Measurements from ENCODE around the gene TGFB2.
"Not testable (repeated sequence)": the region's sequence is repeated elsewhere in the genome, so short reads cannot be mapped to it uniquely, and the experiment has no call there.

Gene TGFB2

DNA sequence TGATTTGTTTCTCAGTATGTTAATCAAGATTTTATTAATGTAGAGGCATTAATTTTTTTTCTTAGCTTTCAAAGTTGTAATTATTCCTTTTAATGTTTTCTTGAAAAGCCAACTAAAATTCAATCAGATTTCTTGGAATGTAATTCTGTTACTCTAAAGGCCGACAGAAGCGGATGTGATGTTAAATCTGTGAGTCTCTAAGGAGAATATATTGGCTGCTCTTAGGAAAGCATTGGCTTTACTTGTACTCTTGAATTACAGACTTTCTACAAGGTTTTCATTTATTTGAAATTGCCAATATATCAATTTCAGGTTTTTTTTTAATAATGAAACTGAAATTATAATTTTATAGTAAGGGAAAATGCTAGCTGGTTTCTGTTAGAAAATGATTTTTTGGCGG, 30.8 kb upstream of the TGFB2 start:
- H3K4me3 Mint-ChIP-seq, result no peak overlapping the region
- peaks cover 9% of the 10 kb centered on the region for H3K36me3 Mint-ChIP-seq (ENCODE audit: insufficient read depth)
- DNase-seq (ENCODE audit: low spot score in 2 of 2) (no peak), ATAC-seq (replicated peaks; ENCODE audit: extremely low read depth, poor library complexity, severe bottlenecking) (no peak)
- H3K4me1 Mint-ChIP-seq, result no peaks in the 10 kb centered on the region
- no peak overlapping the region for H3K27ac Mint-ChIP-seq (ENCODE audit: low read depth)
- no peaks in the 10 kb centered on the region for H3K9me3 Mint-ChIP-seq
- H3K27me3 Mint-ChIP-seq, result no peaks in the 10 kb centered on the region

DNA sequence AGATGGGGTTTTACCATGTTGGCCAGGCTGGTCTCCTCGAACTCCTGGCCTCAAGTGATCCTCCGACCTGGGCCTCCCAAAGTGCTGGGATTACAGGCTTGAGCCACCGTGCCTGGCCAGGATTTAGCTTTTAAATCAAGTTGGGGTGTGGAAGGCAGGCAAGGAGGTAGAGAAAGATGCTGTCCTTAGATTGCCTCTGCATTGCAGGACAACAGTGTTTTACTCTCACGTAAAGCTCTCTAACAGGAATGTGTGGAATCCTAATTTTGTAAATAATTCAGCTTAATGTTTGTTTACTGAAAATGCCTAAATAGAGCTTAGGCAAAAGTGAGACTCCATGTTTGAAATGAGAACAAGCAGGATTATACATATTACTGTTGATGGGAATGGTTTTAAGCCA, 29.5 kb upstream of the TGFB2 start:
- no peak overlapping the region for H3K4me3 Mint-ChIP-seq
- H3K27ac Mint-ChIP-seq (ENCODE audit: low read depth), result no peak overlapping the region
- ATAC-seq (replicated peaks; ENCODE audit: extremely low read depth, poor library complexity, severe bottlenecking) (no peak), DNase-seq (ENCODE audit: low spot score in 2 of 2) (no peak)
- no peaks in the 10 kb centered on the region for H3K4me1 Mint-ChIP-seq
- no peaks in the 10 kb centered on the region for H3K27me3 Mint-ChIP-seq
- H3K36me3 Mint-ChIP-seq (ENCODE audit: insufficient read depth), result peaks cover 12% of the 10 kb centered on the region
- no peaks in the 10 kb centered on the region for H3K9me3 Mint-ChIP-seq

DNA sequence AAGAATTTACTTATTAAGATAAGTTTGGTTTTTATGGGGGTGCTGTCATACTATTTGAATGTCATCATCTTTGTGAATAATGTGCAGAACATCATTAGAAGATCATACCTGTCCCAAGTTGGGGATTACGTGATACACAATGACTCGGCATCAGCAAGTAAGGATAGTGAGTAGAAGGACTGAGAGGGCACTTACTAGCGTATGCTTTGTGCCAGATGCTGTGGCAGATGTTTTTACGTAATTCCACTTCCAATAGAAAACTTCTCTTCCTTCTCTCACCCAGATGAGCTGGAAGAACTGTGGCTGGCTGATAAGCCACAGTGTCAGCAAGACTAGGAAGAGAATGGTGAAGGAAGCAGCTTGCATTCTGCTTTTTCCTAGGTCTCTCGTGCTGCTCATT, 28.1 kb upstream of the TGFB2 start:
- H3K27me3 Mint-ChIP-seq, result no peaks in the 10 kb centered on the region
- no peaks in the 10 kb centered on the region for H3K9me3 Mint-ChIP-seq
- DNase-seq (ENCODE audit: low spot score in 2 of 2) (no peak), ATAC-seq (replicated peaks; ENCODE audit: extremely low read depth, poor library complexity, severe bottlenecking) (no peak)
- no peak overlapping the region for H3K27ac Mint-ChIP-seq (ENCODE audit: low read depth)
- peaks cover 7% of the 10 kb centered on the region for H3K36me3 Mint-ChIP-seq (ENCODE audit: insufficient read depth)
- H3K4me1 Mint-ChIP-seq, result no peaks in the 10 kb centered on the region
- H3K4me3 Mint-ChIP-seq, result no peak overlapping the region

DNA sequence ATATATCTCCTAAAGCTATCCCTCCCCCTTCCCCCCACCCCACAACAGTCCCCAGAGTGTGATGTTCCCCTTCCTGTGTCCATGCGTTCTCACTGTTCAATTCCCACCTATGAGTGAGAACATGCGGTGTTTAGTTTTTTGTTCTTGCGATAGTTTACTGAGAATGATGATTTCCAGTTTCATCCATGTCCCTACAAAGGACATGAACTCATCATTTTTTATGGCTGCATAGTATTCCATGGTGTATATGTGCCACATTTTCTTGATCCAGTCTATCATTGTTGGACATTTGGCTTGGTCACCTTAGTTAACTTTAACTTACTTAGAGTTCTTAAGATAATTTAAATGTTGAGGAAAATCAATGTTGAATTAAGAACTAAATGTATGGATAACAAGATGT, 25.0 kb upstream of the TGFB2 start:
- not testable (repeated sequence) for H3K27me3 Mint-ChIP-seq; H3K4me3 Mint-ChIP-seq; ATAC-seq (replicated peaks; ENCODE audit: extremely low read depth, poor library complexity, severe bottlenecking); H3K9me3 Mint-ChIP-seq; DNase-seq (ENCODE audit: low spot score in 2 of 2); H3K4me1 Mint-ChIP-seq; H3K27ac Mint-ChIP-seq (ENCODE audit: low read depth)
- H3K36me3 Mint-ChIP-seq (ENCODE audit: insufficient read depth), result peaks cover 12% of the 10 kb centered on the region

DNA sequence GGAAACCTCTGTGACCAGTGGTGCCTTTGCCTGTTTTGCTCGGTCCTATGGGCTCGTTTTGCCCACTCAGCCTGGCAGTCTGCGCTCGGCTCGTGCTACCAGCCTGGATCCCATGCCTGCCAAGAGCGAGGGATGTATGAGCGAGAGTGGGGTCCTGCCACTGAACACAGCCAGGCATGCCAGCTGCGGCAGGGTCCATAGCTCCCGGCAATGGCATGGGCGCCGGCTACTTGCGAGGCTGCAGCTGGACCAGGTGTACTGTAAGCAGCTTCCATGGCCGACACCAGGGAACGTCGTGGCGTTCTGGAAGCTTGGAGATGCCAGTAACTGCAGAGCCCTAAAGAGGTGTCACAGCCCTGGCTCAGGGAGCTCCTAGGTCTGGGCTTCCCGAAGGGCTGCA, 22.4 kb upstream of the TGFB2 start:
- Mint-ChIP-seq H3K36me3 (ENCODE audit: insufficient read depth) (peaks cover 10% of the 10 kb centered on the region), H3K27ac (ENCODE audit: low read depth) (no peak overlapping the region), H3K9me3 (no peaks in the 10 kb centered on the region), H3K4me1 (no peaks in the 10 kb centered on the region), H3K4me3 (no peak overlapping the region), H3K27me3 (no peaks in the 10 kb centered on the region)
- no peak for ATAC-seq (replicated peaks; ENCODE audit: extremely low read depth, poor library complexity, severe bottlenecking)
- DNase-seq (ENCODE audit: low spot score in 2 of 2), result no peak

DNA sequence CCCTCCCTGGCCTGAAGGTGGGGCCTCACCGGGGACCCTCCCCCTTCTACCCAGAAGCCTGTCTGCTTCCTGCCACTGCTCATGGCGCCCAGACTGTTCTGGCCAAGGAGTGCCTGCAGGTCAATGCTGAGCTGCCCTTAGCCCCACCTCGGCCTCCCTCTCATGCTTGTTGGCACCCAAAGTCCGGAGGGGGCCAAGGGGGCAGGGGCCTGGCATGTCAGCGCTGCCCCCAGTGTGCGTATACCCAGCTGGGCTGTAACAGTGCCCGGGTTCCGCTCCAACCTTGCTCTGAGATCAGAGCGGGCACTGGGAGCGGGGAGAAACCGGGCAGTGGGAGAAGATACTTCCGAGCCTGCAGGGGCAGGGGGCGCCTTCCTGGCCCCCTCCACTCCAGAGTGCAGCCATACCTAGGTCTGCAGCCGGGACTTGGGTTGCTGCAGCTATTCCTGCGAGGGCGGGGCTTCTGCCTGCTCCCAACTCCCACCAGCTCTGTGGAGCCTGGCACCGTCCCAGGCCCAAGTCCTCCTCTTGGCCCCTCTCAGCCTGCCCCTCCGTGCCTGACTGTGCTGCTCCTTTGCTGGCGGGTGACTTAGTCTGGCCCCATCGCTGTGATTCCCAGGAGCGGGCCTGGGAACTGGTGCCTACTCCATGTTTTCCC, 21.4 kb upstream of the TGFB2 start:
- DNase-seq (ENCODE audit: low spot score in 2 of 2) (no peak), ATAC-seq (replicated peaks; ENCODE audit: extremely low read depth, poor library complexity, severe bottlenecking) (no peak)
- H3K27me3 Mint-ChIP-seq, result no peaks in the 10 kb centered on the region
- no peaks in the 10 kb centered on the region for H3K9me3 Mint-ChIP-seq
- peaks cover 12% of the 10 kb centered on the region for H3K36me3 Mint-ChIP-seq (ENCODE audit: insufficient read depth)
- H3K4me3 Mint-ChIP-seq, result no peak overlapping the region
- H3K4me1 Mint-ChIP-seq, result no peaks in the 10 kb centered on the region
- H3K27ac Mint-ChIP-seq (ENCODE audit: low read depth), result no peak overlapping the region

DNA sequence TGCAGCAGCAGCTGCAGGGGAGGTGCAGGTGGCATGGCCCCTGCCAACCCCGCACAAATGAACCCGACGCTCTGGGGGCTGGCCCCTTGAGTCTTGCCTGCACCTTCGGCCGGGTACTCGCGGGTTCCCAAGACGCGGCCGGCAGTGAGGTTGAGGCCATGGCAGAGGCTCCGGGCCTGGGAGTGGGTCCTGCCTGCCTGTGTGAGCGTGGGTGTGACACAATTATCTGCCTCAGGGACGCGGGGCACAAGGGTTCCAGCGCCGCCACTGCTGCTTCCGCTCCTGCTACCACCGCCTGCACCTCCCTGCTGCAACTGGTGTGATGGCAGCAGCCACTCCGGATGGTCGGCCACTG, 20.9 kb upstream of the TGFB2 start:
- Mint-ChIP-seq H3K27me3 (no peaks in the 10 kb centered on the region), H3K9me3 (no peaks in the 10 kb centered on the region), H3K27ac (ENCODE audit: low read depth) (no peak overlapping the region), H3K4me1 (no peaks in the 10 kb centered on the region), H3K4me3 (no peak overlapping the region), H3K36me3 (ENCODE audit: insufficient read depth) (peaks cover 12% of the 10 kb centered on the region)
- ATAC-seq (replicated peaks; ENCODE audit: extremely low read depth, poor library complexity, severe bottlenecking), result no peak
- no peak for DNase-seq (ENCODE audit: low spot score in 2 of 2)

DNA sequence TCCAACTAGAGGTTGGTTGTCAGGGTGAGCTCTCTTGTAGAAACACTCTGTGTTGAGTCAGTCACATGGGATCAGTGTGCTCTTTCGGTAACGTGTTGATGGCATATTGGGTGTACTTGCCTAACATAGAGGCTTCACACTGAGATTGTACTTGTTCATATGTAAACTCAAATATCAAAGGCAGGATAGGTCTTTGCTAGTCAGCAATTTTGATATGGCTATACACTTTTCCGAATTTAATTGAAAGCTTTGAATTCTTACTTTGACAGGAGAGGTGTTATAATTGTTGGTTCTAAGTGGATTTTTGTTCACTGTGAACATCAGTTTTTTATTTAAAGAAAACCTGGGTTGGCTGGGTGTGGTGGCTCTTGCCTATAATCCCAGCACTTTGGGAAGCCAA, 16.4 kb upstream of the TGFB2 start:
- Mint-ChIP-seq H3K4me3 (no peak overlapping the region), H3K36me3 (ENCODE audit: insufficient read depth) (peaks cover 16% of the 10 kb centered on the region), H3K4me1 (no peaks in the 10 kb centered on the region), H3K27ac (ENCODE audit: low read depth) (no peak overlapping the region), H3K9me3 (no peaks in the 10 kb centered on the region), H3K27me3 (no peaks in the 10 kb centered on the region)
- no peak for ATAC-seq (replicated peaks; ENCODE audit: extremely low read depth, poor library complexity, severe bottlenecking)
- no peak for DNase-seq (ENCODE audit: low spot score in 2 of 2)

DNA sequence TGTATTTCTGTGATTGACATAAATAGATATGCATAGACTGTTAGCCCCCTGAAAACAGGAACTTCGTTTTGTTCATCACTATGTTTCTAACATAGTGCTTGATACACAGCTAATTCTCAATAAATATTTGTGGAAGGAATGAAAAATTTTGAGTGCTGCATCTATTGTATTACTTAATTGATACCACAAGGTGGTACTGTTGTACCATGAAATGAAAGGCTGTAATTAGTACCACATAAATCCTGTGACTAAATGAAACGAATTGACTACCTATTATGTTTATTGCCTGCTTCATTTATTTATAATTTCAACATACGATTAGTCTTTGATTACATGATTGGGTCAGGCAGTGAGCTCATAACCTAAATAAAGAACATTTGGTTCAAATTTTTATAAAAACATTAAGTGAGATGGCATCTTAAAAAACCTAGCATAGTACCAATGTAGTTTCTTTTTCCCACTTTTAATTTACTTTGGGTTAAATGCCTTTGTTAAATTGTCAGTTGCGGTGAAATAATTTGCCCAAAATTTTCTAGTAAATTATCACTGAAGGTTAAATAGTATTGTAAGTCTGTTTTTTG, 15.0 kb upstream of the TGFB2 start:
- Mint-ChIP-seq H3K27ac (ENCODE audit: low read depth) (no peak overlapping the region), H3K4me3 (no peak overlapping the region), H3K4me1 (no peaks in the 10 kb centered on the region), H3K27me3 (no peaks in the 10 kb centered on the region), H3K36me3 (ENCODE audit: insufficient read depth) (peaks cover 8% of the 10 kb centered on the region), H3K9me3 (no peaks in the 10 kb centered on the region)
- ATAC-seq (replicated peaks; ENCODE audit: extremely low read depth, poor library complexity, severe bottlenecking) (no peak), DNase-seq (ENCODE audit: low spot score in 2 of 2) (no peak)

DNA sequence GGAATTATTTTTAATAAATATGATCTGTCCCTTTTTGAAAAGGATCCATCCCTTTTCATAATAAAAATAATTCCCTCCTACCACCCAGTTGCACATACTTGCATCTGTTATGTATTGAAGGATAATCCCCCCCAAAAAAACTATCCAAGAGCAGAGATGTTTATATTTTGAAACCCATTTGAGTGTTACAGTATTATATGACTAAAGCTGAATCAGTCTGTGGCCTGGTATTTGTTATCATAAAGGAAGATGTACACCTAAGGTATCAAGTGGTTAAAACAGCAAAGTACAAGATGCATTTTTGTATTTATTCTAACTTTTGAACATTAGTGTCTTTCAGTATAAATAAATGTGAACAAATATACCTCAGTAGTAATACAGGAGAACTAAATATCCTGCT, 12.7 kb upstream of the TGFB2 start:
- Mint-ChIP-seq H3K27me3 (no peaks in the 10 kb centered on the region), H3K27ac (ENCODE audit: low read depth) (no peak overlapping the region), H3K9me3 (no peaks in the 10 kb centered on the region), H3K4me3 (no peak overlapping the region), H3K4me1 (no peaks in the 10 kb centered on the region), H3K36me3 (ENCODE audit: insufficient read depth) (peaks cover 8% of the 10 kb centered on the region)
- DNase-seq (ENCODE audit: low spot score in 2 of 2), result no peak
- ATAC-seq (replicated peaks; ENCODE audit: extremely low read depth, poor library complexity, severe bottlenecking), result no peak

DNA sequence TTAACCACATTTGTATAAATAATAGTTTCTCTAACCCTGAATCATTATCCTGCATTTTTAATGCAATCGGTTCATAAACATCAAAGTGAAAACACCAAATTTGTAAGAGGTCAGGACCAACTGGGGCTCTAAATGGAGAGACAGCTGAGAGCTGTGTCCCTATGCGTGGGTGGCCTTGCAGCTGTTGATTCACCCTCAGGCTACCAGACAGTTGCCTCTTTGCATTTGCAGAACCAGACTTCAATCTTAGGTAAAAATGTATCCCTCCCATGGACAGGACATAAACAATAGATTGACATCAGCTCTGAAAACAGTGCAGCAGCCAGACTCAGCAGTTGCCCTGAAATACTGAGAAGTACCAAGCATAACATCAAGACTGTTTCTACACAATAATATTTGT, 8.8 kb upstream of the TGFB2 start:
- DNase-seq (ENCODE audit: low spot score in 2 of 2) (no peak), ATAC-seq (replicated peaks; ENCODE audit: extremely low read depth, poor library complexity, severe bottlenecking) (no peak)
- Mint-ChIP-seq H3K27ac (ENCODE audit: low read depth) (no peak overlapping the region), H3K4me3 (no peak overlapping the region), H3K27me3 (no peaks in the 10 kb centered on the region), H3K4me1 (no peaks in the 10 kb centered on the region), H3K9me3 (no peaks in the 10 kb centered on the region), H3K36me3 (ENCODE audit: insufficient read depth) (peaks cover 6% of the 10 kb centered on the region)

DNA sequence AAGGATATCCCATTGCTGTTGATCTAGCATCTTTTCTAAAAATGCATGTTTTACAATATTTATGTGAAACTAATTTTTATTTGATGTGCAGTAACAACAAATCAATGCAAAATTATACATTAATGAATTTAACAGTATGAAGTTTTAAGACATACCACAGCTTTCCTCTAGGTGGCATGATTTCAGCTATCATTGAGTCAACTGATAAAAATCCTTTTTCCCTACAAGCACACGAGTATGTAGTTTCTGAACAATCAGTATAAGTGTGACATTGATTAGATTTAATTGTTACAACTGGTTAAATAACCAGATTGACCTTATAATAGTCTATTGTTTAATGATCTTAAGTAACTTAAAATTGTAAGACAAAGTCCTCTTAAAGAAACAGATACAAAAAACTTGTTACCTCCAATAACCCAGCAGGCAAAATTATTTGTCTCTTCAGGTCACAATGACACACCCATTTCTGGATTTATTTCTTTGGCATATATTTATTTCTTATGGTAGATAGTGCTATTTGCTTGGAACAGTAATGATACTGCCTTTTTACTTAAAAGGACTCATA, 5.8 kb upstream of the TGFB2 start:
- Mint-ChIP-seq H3K27ac (ENCODE audit: low read depth) (no peak overlapping the region), H3K9me3 (no peaks in the 10 kb centered on the region), H3K36me3 (ENCODE audit: insufficient read depth) (no peaks in the 10 kb centered on the region), H3K27me3 (no peaks in the 10 kb centered on the region), H3K4me3 (no peak overlapping the region), H3K4me1 (no peaks in the 10 kb centered on the region)
- ATAC-seq (replicated peaks; ENCODE audit: extremely low read depth, poor library complexity, severe bottlenecking) (no peak), DNase-seq (ENCODE audit: low spot score in 2 of 2) (no peak)

DNA sequence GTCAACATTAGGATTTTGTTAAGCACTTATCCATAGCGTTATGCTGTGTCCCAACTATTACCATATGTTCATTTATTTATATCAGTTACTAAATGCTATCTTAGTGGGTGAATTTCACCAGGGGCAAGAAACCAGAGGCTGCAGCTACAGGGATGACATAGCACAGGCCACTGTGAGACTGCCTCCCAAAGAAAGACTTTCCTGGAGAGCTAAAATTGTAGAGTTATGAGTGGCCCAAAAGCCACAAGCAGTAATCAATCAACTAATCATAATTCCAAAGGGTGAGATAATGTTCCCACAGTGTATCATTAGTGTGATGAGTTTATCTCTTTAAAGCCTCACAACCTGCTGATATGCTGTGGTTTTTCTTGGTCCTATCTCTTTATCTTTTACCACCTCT, 3.8 kb upstream of the TGFB2 start:
- H3K36me3 Mint-ChIP-seq (ENCODE audit: insufficient read depth), result no peaks in the 10 kb centered on the region
- DNase-seq (ENCODE audit: low spot score in 2 of 2) (no peak), ATAC-seq (replicated peaks; ENCODE audit: extremely low read depth, poor library complexity, severe bottlenecking) (no peak)
- no peak overlapping the region for H3K4me3 Mint-ChIP-seq
- H3K9me3 Mint-ChIP-seq, result no peaks in the 10 kb centered on the region
- H3K27ac Mint-ChIP-seq (ENCODE audit: low read depth), result no peak overlapping the region
- no peaks in the 10 kb centered on the region for H3K27me3 Mint-ChIP-seq
- H3K4me1 Mint-ChIP-seq, result no peaks in the 10 kb centered on the region

Measured in central memory CD8-positive, alpha-beta T cell (primary cell).